Neural progenitor cell (in vitro differentiated cells): ENCODE results near the gene PCYOX1L.

Experiments
- CTCF ChIP-seq: fragments of 200-600 bp; sonication (generic); IDR thresholded peaks from 2 replicates; pipeline ENCODE4 v1.5.1; 2017; ENCODE audit warnings: antibody characterized with exemption, mild to moderate bottlenecking
- EZH2 ChIP-seq: fragments of 200-600 bp; sonication (generic); IDR thresholded peaks from 2 replicates; pipeline ENCODE4 v1.6.1; 2017; ENCODE audit warnings: antibody characterized with exemption, mild to moderate bottlenecking, moderate library complexity
- EZH2phosphoT487 ChIP-seq: fragments of 200-600 bp; sonication (generic); IDR thresholded peaks from 2 replicates; pipeline ENCODE4 v1.6.1; 2017; ENCODE audit warnings: antibody characterized with exemption

- TF ChIP-seq CTCF (no peak), EZH2phosphoT487 (no peak), EZH2 (no peak)
Observed at GRCh38 chr5:149374801-149375200, 17.0 kb downstream of the PCYOX1L start.
